ENCODE data around the gene SUPT4H1. TPM values are rescaled to one million over a fixed set of nuclear protein-coding genes. Genes with fewer than 3 reads are reported as not detected.
A peak's percentile ranks its signal among the peaks of the same experiment; 100 is the strongest.

The SUPT4H1 gene
- polyA plus RNA-seq, 1 donor (not counting 4 experiments of a cell fraction or from before 2014, with no cell fraction given) = 206 TPM

DNA sequence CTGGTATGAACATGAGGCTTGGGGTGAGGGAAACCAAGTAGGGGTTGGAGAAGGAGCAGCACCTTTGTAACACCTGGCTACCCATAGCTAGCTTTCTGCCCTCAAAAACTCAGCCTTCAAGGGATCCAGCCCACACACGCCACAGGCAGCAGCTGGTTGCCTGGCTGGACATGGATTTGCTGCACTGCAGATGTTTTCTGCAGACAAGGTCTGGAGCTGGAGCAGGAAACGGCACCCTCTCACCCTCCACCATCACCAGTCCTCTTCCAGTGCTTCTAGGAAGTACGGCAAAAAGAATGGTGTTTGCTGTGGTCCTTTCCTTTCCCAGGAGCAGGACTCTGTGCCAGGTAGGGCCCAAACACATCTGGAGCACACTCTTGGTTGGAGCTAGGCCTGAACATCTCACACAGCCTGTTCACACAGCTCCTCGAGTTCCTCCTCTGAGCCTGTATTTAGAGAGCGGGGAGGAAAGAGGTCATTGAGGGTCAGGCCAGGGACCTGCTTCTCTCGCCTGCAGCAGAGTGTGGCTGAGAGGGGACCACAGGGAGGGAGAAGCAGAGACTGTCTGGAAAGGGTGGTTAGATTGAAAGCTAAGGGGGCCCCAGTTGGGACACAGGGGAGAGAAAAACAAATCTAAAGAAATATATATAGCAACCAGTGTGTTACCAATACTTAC lies 2.7 kb upstream of the SUPT4H1 start:
- Histone ChIP-seq H3K36me3 (ENCODE audit: control insufficient read depth in 2 of 2, extremely low read depth in 1 of 2, insufficient read depth in 2 of 2, low read length in 2 of 2) (peaks cover 17 to 25% of the 10 kb centered on the region in 2 experiments), H3K27ac (ENCODE audit: control insufficient read depth, insufficient read depth, low read length) (no peak overlapping the region), H3K4me2 (ENCODE audit: control insufficient read depth, extremely low read depth, insufficient read depth, low read depth, low read length) (no peak overlapping the region), H3K9me3 (ENCODE audit: control insufficient read depth, low read depth, low read length) (no peaks in the 10 kb centered on the region), H3K4me3 (ENCODE audit: control insufficient read depth in 2 of 3, extremely low read depth in 1 of 3, insufficient read depth in 2 of 3, low read depth in 1 of 3, low read length in 3 of 3) (no peak overlapping the region), H4K20me1 (ENCODE audit: control insufficient read depth, extremely low read depth, insufficient read depth, low read length) (no peaks in the 10 kb centered on the region), H3K4me1 (ENCODE audit: control insufficient read depth, extremely low read depth, insufficient read depth, low read length) (peaks cover 13% of the 10 kb centered on the region), H3K79me2 (ENCODE audit: control insufficient read depth, insufficient read depth, low read length) (peaks cover 14% of the 10 kb centered on the region), H2AFZ (ENCODE audit: control insufficient read depth, low read length) (no peak overlapping the region), H3K9me1 (ENCODE audit: control insufficient read depth, extremely low read depth, insufficient read depth, low read length) (no peaks in the 10 kb centered on the region), H3K27me3 (ENCODE audit: control insufficient read depth, extremely low read depth, insufficient read depth, low read length) (no peaks in the 10 kb centered on the region), H3K9ac (ENCODE audit: control insufficient read depth, extremely low read depth, insufficient read depth, low read length) (no peak overlapping the region)
- TF ChIP-seq, protein P1, sequence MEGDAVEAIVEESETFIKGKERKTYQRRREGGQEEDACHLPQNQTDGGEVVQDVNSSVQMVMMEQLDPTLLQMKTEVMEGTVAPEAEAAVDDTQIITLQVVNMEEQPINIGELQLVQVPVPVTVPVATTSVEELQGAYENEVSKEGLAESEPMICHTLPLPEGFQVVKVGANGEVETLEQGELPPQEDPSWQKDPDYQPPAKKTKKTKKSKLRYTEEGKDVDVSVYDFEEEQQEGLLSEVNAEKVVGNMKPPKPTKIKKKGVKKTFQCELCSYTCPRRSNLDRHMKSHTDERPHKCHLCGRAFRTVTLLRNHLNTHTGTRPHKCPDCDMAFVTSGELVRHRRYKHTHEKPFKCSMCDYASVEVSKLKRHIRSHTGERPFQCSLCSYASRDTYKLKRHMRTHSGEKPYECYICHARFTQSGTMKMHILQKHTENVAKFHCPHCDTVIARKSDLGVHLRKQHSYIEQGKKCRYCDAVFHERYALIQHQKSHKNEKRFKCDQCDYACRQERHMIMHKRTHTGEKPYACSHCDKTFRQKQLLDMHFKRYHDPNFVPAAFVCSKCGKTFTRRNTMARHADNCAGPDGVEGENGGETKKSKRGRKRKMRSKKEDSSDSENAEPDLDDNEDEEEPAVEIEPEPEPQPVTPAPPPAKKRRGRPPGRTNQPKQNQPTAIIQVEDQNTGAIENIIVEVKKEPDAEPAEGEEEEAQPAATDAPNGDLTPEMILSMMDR (optimal IDR thresholded peaks at IDR 0.05 in 1 of 3, IDR thresholded peaks at IDR 0.05 in 1 of 3, conservative IDR thresholded peaks at IDR 0.05 in 1 of 3; ENCODE audit: extremely low read depth in 1 of 3, insufficient read depth in 2 of 3, low read length in 3 of 3) = no peak
- TF ChIP-seq EZH2 (IDR thresholded peaks at IDR 0.05; ENCODE audit: low read length) = no peak
- FAIRE-seq (no peak), DNase-seq (ENCODE audit: low read depth, low spot score) (no peak)
- dilution Hi-C loops (cut with MboI; ENCODE audit: extremely low pct_ligation_motif_present, low sequenced_read_pairs) = no loop called here

DNA sequence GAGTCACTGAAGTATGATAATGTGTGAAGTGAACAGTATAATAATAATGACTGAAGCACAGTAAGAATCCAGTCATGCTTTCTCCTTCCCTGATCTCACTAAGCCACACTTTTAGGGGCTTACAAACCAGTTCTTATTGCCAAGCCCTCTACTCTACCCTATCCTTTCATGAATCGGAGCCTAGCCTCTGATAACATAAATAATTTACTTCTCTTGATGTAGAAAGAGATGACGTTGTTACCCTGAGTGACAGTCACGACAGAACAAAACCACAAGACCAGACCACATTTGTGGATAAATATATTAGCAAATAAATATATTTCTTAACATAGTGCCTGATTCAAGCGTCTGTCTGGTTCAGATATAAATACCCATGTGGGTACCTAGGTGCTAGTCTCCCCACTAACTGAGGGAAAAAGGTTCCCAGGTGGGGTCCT lies 1.4 kb upstream of the SUPT4H1 start:
- H4K20me1 ChIP-seq (ENCODE audit: control insufficient read depth, extremely low read depth, insufficient read depth, low read length) = no peaks in the 10 kb centered on the region
- peaks cover 17% of the 10 kb centered on the region for H3K79me2 ChIP-seq (ENCODE audit: control insufficient read depth, insufficient read depth, low read length)
- H3K4me1 ChIP-seq (ENCODE audit: control insufficient read depth, extremely low read depth, insufficient read depth, low read length) = peaks cover 13% of the 10 kb centered on the region
- TF ChIP-seq, protein P1 (optimal IDR thresholded peaks at IDR 0.05 in 1 of 3, IDR thresholded peaks at IDR 0.05 in 1 of 3, conservative IDR thresholded peaks at IDR 0.05 in 1 of 3; ENCODE audit: extremely low read depth in 1 of 3, insufficient read depth in 2 of 3, low read length in 3 of 3) = no peak
- no peak for TF ChIP-seq EZH2 (IDR thresholded peaks at IDR 0.05; ENCODE audit: low read length)
- dilution Hi-C loops (cut with MboI; ENCODE audit: extremely low pct_ligation_motif_present, low sequenced_read_pairs) = no loop called here
- H3K27me3 ChIP-seq (ENCODE audit: control insufficient read depth, extremely low read depth, insufficient read depth, low read length) = no peaks in the 10 kb centered on the region
- no peak overlapping the region for H3K4me3 ChIP-seq (ENCODE audit: control insufficient read depth in 2 of 3, extremely low read depth in 1 of 3, insufficient read depth in 2 of 3, low read depth in 1 of 3, low read length in 3 of 3)
- DNase-seq (ENCODE audit: low read depth, low spot score) (no peak), FAIRE-seq (no peak)
- no peak overlapping the region for H2AFZ ChIP-seq (ENCODE audit: control insufficient read depth, low read length)
- no peak overlapping the region for H3K27ac ChIP-seq (ENCODE audit: control insufficient read depth, insufficient read depth, low read length)
- H3K9me1 ChIP-seq (ENCODE audit: control insufficient read depth, extremely low read depth, insufficient read depth, low read length) = no peaks in the 10 kb centered on the region
- peak overlapping the region; percentile 90 for H3K4me2 ChIP-seq (ENCODE audit: control insufficient read depth, extremely low read depth, insufficient read depth, low read depth, low read length)
- H3K36me3 ChIP-seq (ENCODE audit: control insufficient read depth in 2 of 2, extremely low read depth in 1 of 2, insufficient read depth in 2 of 2, low read length in 2 of 2) = peaks cover 26 to 28% of the 10 kb centered on the region in 2 experiments
- no peak overlapping the region for H3K9ac ChIP-seq (ENCODE audit: control insufficient read depth, extremely low read depth, insufficient read depth, low read length)
- H3K9me3 ChIP-seq (ENCODE audit: control insufficient read depth, low read depth, low read length) = no peaks in the 10 kb centered on the region
